GM12878 (cell line): ENCODE measurements around the gene RBM44. TPM values are rescaled to one million over a fixed set of nuclear protein-coding genes. Genes with fewer than 3 reads are reported as not detected.
A peak's percentile ranks its signal among the peaks of the same experiment; 100 is the strongest.

Source experiments
- ATAC-seq: fragments of 200-7000 bp; cut with Tn5 transposase; 3 replicates; pipeline ENCODE4 v1.9.1; 2020; ENCODE audit warnings: mild to moderate bottlenecking, moderate library complexity
- BruUV-seq: library from RNA; stranded (reverse); fragments of 400-500 nt; replicated peaks from 2 replicates; lab custom pipeline; 2021; lab: Mats Ljungman, UMichigan
- CTCF ChIA-PET: fragments of 300-600 bp; sonication (Branson Sonifier 250); formaldehyde crosslinking; extraction: SDS; loops from one replicate; lab custom pipeline; 2021; ENCODE audit warnings: inconsistent platforms; lab: Yijun Ruan, JAX
- POLR2A ChIA-PET: fragments of 350-600 bp; formaldehyde crosslinking; extraction: SDS; loops from one replicate; lab custom pipeline; 2021; ENCODE audit warnings: inconsistent platforms; lab: Charles Lee
- RAD21 ChIA-PET: fragments of 300-600 bp; sonication (Branson Sonifier 250); formaldehyde crosslinking; loops from one replicate; lab custom pipeline; 2023; ENCODE audit warnings: antibody characterized with exemption; ENCODE audit not compliant: unreplicated experiment; lab: Charles Lee
- SMC1A ChIA-PET: fragments of 300-600 bp; sonication (Branson Sonifier 250); formaldehyde crosslinking; loops from one replicate; lab custom pipeline; 2023; ENCODE audit not compliant: unreplicated experiment, uncharacterized antibody; lab: Charles Lee
- DNase-seq: peaks from one replicate; pipeline ENCODE4 v3.0.0-alpha.2; 2011; ENCODE audit warnings: low read depth, low spot score
- FAIRE-seq: peaks from 3 replicates; lab custom pipeline; 2011; peaks lifted over from hg19 to GRCh38; lab: Jason Lieb, UNC
- H2AFZ ChIP-seq: 2 replicates; pipeline ENCODE4 v1.6.0; 2011; ENCODE audit warnings: low read depth, low read length, control low read depth; ENCODE audit not compliant: control insufficient read depth
- H3K27ac ChIP-seq: 2 replicates; pipeline ENCODE4 v1.5.1; 2011; ENCODE audit warnings: control low read depth; ENCODE audit not compliant: control insufficient read depth, insufficient read depth
- H3K27me3 ChIP-seq, 2 experiments: replicated peaks in 1 of 2; 2 replicates each; pipeline versions ENCODE4 v1.6.0 to v1.6.1; 2011; ENCODE audit warnings: low read length in 1 of 2; ENCODE audit not compliant: control insufficient read depth in 2 of 2, insufficient read depth in 2 of 2
- H3K36me3 ChIP-seq, 2 experiments: 2 replicates each; pipeline ENCODE4 v1.5.1; 2011; ENCODE audit warnings: low read length in 1 of 2; ENCODE audit not compliant: control insufficient read depth in 2 of 2, insufficient read depth in 2 of 2
- H3K4me1 ChIP-seq: 2 replicates; pipeline ENCODE4 v1.6.1; 2011; ENCODE audit warnings: mild to moderate bottlenecking, low read length, moderate library complexity, mixed read lengths; ENCODE audit not compliant: control insufficient read depth, insufficient read depth
- H3K4me2 ChIP-seq: 2 replicates; pipeline ENCODE4 v1.6.0; 2011; ENCODE audit warnings: control low read depth; ENCODE audit not compliant: control insufficient read depth, insufficient read depth
- H3K4me3 ChIP-seq: fragments of 200-600 bp; sonication (generic); 2 replicates; pipeline ENCODE4 v1.5.1; 2016
- H3K79me2 ChIP-seq: 2 replicates; pipeline ENCODE4 v1.6.0; 2011; ENCODE audit warnings: low read length; ENCODE audit not compliant: control insufficient read depth, insufficient read depth
- H3K9ac ChIP-seq: 2 replicates; pipeline ENCODE4 v1.8.0; 2011; ENCODE audit warnings: low read length, control low read depth, mixed read lengths; ENCODE audit not compliant: control insufficient read depth, insufficient read depth
- H3K9me3 ChIP-seq: replicated peaks from 3 replicates; pipeline ENCODE4 v1.5.1; 2011; ENCODE audit warnings: mild to moderate bottlenecking, low read length; ENCODE audit not compliant: control insufficient read depth, insufficient read depth
- H4K20me1 ChIP-seq: 2 replicates; pipeline ENCODE4 v1.6.0; 2011; ENCODE audit not compliant: control insufficient read depth, insufficient read depth
- BACH1 ChIP-seq: fragments of 450-650 bp; IDR thresholded peaks from 2 replicates; pipeline ENCODE4 v1.6.1; 2017; ENCODE audit warnings: mild to moderate bottlenecking, borderline replicate concordance
- RUNX3 ChIP-seq: IDR thresholded peaks from 2 replicates; pipeline ENCODE4 v1.6.1; 2012; ENCODE audit warnings: low read length, inconsistent platforms
- SMC3 ChIP-seq: IDR thresholded peaks from 2 replicates; pipeline ENCODE4 v1.6.1; 2011; ENCODE audit warnings: low read length, improper control_type of control experiment, borderline replicate concordance
- SUPT20H ChIP-seq: IDR thresholded peaks from 2 replicates; pipeline ENCODE4 v1.6.1; 2011; ENCODE audit warnings: low read depth, mild to moderate bottlenecking, low read length, moderate library complexity, borderline replicate concordance; ENCODE audit not compliant: control insufficient read depth
- SUZ12 ChIP-seq: fragments of 200-600 bp; sonication (generic); IDR thresholded peaks from one replicate; pipeline ENCODE4 v1.6.1; 2018; ENCODE audit warnings: antibody characterized with exemption, mild to moderate bottlenecking; ENCODE audit not compliant: unreplicated experiment
- ZNF687 ChIP-seq: fragments of 450-650 bp; IDR thresholded peaks from 2 replicates; pipeline ENCODE4 v1.6.1; 2017; ENCODE audit warnings: mild to moderate bottlenecking, moderate library complexity
- WGBS: methylation state at CpG from one replicate; pipeline ENCODE4 v1.1.6; 2016; ENCODE audit warnings: low lambda C conversion rate; ENCODE audit not compliant: insufficient replicate concordance, insufficient coverage; ENCODE audit errors: missing lambda C conversion rate; 5-methylcytosine and 5-hydroxymethylcytosine counted together
- in situ Hi-C: fragments of 300-500 bp; cut with MboI; formaldehyde crosslinking; loops from 9 replicates; pipeline ENCODE4 v1.14.3; 2018; ENCODE audit warnings: mixed read lengths
- intact Hi-C: fragments of 100-400 bp; cut with micrococcal nuclease; formaldehyde crosslinking; loops from one replicate; pipeline ENCODE4 v1.14.2; 2022; ENCODE audit not compliant: unreplicated experiment
- polyA plus RNA-seq, 11 experiments: library from polyadenylated mRNA; depleted of rRNA in 4 of 11; unstranded in 6 of 11; stranded (reverse) in 5 of 11; fragments of >200 nt; fragmentation: Nextera tagmentation in 4 of 11; fragmentation: Illumina TruSeq in 1 of 11; extraction: Ambion mirVana in 4 of 11; extraction: Trizol in 1 of 11; gene quantifications; 1 replicate in 1 of 11; 2 replicates in 10 of 11; pipeline versions ENCODE4 v1.2.1 to v1.2.3, GENCODE V29; 2011 to 2016; ENCODE audit warnings: inconsistent platforms in 2 of 11, missing spikeins in 2 of 11, low read depth in 1 of 11
- total RNA-seq, 4 experiments: library from RNA; depleted of rRNA in 3 of 4; stranded (reverse); fragments of >200 nt in 3 of 4; fragmentation: Illumina TruSeq in 1 of 4; extraction: Trizol in 1 of 4; gene quantifications; 2 replicates each; pipeline versions ENCODE4 v1.2.1 to v1.2.3, GENCODE V29; 2013 to 2021

RBM44 gene
- total and polyA plus RNA-seq, 10 of the 15 experiments (the other 5 are each of a cell fraction or from before 2014, with no cell fraction given): 0.14 to 1.4 (median 0.62) TPM; not detected in 1

DNA sequence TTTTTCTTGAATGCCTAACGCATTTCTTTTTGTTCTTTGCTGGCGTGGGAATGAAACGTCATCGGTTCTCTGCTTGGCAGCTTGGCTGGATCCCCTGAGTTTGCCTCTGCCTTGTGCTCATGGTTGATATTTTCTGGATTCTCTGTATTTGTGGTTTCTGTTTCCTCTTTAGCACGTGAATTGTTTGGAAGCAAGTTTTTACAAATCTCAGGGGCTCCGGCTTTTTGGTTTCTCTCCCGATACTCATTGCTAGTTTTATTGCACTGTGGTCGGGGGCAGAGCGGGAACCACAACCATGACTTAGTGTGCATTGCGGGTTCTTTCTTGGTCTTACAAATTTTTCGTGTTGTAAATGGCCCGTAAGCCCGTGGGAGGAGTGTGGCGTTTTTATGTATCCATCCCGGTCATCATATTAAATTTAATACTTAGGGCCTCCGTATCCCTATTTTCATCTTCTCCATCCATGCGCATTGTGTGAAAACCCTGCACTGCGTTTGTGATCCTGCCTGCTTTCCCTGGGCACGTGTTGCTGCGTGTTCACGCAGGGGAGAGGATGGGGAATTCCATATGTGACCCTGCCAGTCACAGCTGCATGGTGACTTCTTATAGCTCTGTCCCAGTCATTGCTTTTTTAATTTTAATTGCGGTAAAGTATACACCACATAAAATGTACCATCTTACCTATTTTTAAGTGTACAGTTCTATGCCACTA, 70.2 kb downstream of the RBM44 start:
- RAD21 ChIA-PET: interaction anchor here (1.1 kb wide), 1 partner anchor 395 kb away, joined by 4 read pairs; no protein-coding TSS in a partner anchor
- H3K27ac ChIP-seq: no peak overlapping the region
- H3K9ac ChIP-seq: no peak overlapping the region
- POLR2A ChIA-PET: no interaction called here
- H3K4me2 ChIP-seq: 0 out of 2 replicates have a peak overlapping the region, but pooled peaks have one; percentile 25
- DNase-seq: no peak
- H3K36me3 ChIP-seq: no peaks in the 10 kb centered on the region
- SMC1A ChIA-PET: no interaction called here
- in situ Hi-C loops: no loop called here
- no peaks in the 10 kb centered on the region for H3K9me3 ChIP-seq
- TF ChIP-seq RUNX3 (peak; percentile 30; the same call in 1 of the 2 replicates), SUPT20H (no peak), SMC3 (no peak), SUZ12 (no peak), BACH1 (no peak), ZNF687 (no peak)
- H3K4me1 ChIP-seq: peaks cover 5% of the 10 kb centered on the region
- H3K4me3 ChIP-seq: no peak overlapping the region
- H3K27me3 ChIP-seq: no peaks in the 10 kb centered on the region
- no peak for ATAC-seq
- 15% methylated on average over 22 of the region's 22 CpGs for WGBS
- no peaks in the 10 kb centered on the region for H3K79me2 ChIP-seq
- peak overlapping the region; percentile 23; the same call in 1 of the 2 replicates for H2AFZ ChIP-seq
- no peak for FAIRE-seq
- CTCF ChIA-PET: no interaction called here
- BruUV-seq: no TSS peak
- no peaks in the 10 kb centered on the region for H4K20me1 ChIP-seq
- intact Hi-C loops: no loop called here
